Body of pancreas (tissue), 4 donors: ENCODE measurements around the gene SYT9.

Experiments used
- CTCF ChIP-seq, 7 experiments: fragments of 450-650 bp in 4 of 7; fragments of 200-600 bp in 3 of 7; sonication (generic) in 3 of 7; IDR thresholded peaks; one replicate each; pipeline ENCODE4 v1.5.1; 2016 to 2019; ENCODE audit warnings: antibody characterized with exemption in 7 of 7
- POLR2A ChIP-seq, 3 donors: fragments of 450-650 bp; IDR thresholded peaks; one replicate each; pipeline ENCODE4 v1.6.1; 2016; ENCODE audit warnings: antibody characterized with exemption in 3 of 3, mild to moderate bottlenecking in 2 of 3

- TF ChIP-seq CTCF (IDR thresholded peaks at IDR 0.05), result no peak
- TF ChIP-seq POLR2A (IDR thresholded peaks at IDR 0.05), result no peak
Measured at GRCh38 chr11:7256943-7257342, 5.2 kb downstream of the SYT9 start.
